Esophagus (tissue), 2 donors: ENCODE data around the gene MAP3K12. TPM values are rescaled to one million over a fixed set of nuclear protein-coding genes. Genes with fewer than 3 reads are reported as not detected.

ENCODE experiments used
- H3K27ac ChIP-seq, 2 donors: one replicate each; pipeline ENCODE4 v1.5.1; 2013; ENCODE audit warnings: low read depth in 2 of 2, mild to moderate bottlenecking in 2 of 2, inconsistent platforms in 1 of 2, low read length in 1 of 2, moderate library complexity in 1 of 2
- H3K27me3 ChIP-seq, 2 donors: one replicate each; pipeline ENCODE4 v1.6.1; 2013; ENCODE audit warnings: low read length in 2 of 2, control low read depth in 1 of 2, mild to moderate bottlenecking in 1 of 2; ENCODE audit not compliant: insufficient read depth in 2 of 2, control insufficient read depth in 1 of 2
- H3K36me3 ChIP-seq, 2 donors: one replicate each; pipeline ENCODE4 v1.6.1; 2013; ENCODE audit warnings: low read length in 1 of 2; ENCODE audit not compliant: control insufficient read depth in 2 of 2, insufficient read depth in 2 of 2
- H3K4me1 ChIP-seq, 2 donors: one replicate each; pipeline ENCODE4 v1.6.1; 2013; ENCODE audit warnings: low read length in 1 of 2; ENCODE audit not compliant: control insufficient read depth in 2 of 2, insufficient read depth in 2 of 2
- H3K4me3 ChIP-seq, 2 donors: one replicate each; pipeline ENCODE4 v1.5.1; 2013; ENCODE audit warnings: low read length in 2 of 2, mild to moderate bottlenecking in 2 of 2, low read depth in 1 of 2, moderate library complexity in 1 of 2
- H3K9me3 ChIP-seq, 2 donors: one replicate each; pipeline ENCODE4 v1.6.1; 2013; ENCODE audit warnings: mild to moderate bottlenecking in 2 of 2, low read depth in 1 of 2, low read length in 1 of 2, moderate library complexity in 1 of 2; ENCODE audit not compliant: control insufficient read depth in 2 of 2, insufficient read depth in 1 of 2
- WGBS, 2 donors: extraction: QIAGEN DNeasy Blood & Tissue Kit; methylation state at CpG; one replicate each; pipeline ENCODE4 v1.1.7; 2013; 5-methylcytosine and 5-hydroxymethylcytosine counted together
- polyA plus RNA-seq, 2 donors: library from polyadenylated mRNA; stranded (reverse); fragments of 200-250 nt; gene quantifications; one replicate each; pipeline ENCODE4 v1.2.3, GENCODE V29; 2013
- donor health status: healthy with polysubstance abuse.
- donor health status: Bipolar disorder and iron deficiency.

MAP3K12 gene
- polyA plus RNA-seq, 2 donors = 6.2 to 8.5 TPM

GRCh38 chr12:53464685-53465418 lies 34.4 kb downstream of the MAP3K12 start:
- peaks cover 23 to 46% of the 10 kb centered on the region in 2 donors for H3K36me3 ChIP-seq
- H3K27ac ChIP-seq = no peak overlapping the region
- no peaks in the 10 kb centered on the region for H3K27me3 ChIP-seq
- WGBS, 2 donors = 93 to 94% methylated on average over 11 of the region's 11 CpGs
- H3K4me1 ChIP-seq = no peaks in the 10 kb centered on the region
- no peak overlapping the region for H3K4me3 ChIP-seq
- no peaks in the 10 kb centered on the region for H3K9me3 ChIP-seq

- H3K4me1 ChIP-seq = no peaks in the 10 kb centered on the region
- 41 to 50% methylated on average over 5 of the region's 5 CpGs for WGBS, 2 donors
- H3K36me3 ChIP-seq = peaks cover 23 to 51% of the 10 kb centered on the region in 2 donors
- no peak overlapping the region for H3K27ac ChIP-seq
- no peaks in the 10 kb centered on the region for H3K9me3 ChIP-seq
- no peak overlapping the region for H3K4me3 ChIP-seq
- no peaks in the 10 kb centered on the region for H3K27me3 ChIP-seq
Observed at GRCh38 chr12:53463802-53464560, 35.3 kb downstream of the MAP3K12 start.

GRCh38 chr12:53462935-53463334 lies 36.3 kb downstream of the MAP3K12 start:
- no peaks in the 10 kb centered on the region for H3K27me3 ChIP-seq
- peaks cover 19 to 51% of the 10 kb centered on the region in 2 donors for H3K36me3 ChIP-seq
- no peaks in the 10 kb centered on the region for H3K4me1 ChIP-seq
- H3K27ac ChIP-seq = peak overlapping the region in 1 of 2 donors; percentile 35
- no peaks in the 10 kb centered on the region for H3K9me3 ChIP-seq
- WGBS, 2 donors = 65 to 68% methylated on average over 3 of the region's 3 CpGs
- no peak overlapping the region for H3K4me3 ChIP-seq

- no peaks in the 10 kb centered on the region for H3K4me1 ChIP-seq
Observed at GRCh38 chr12:53461591-53461990, 37.7 kb downstream of the MAP3K12 start.

GRCh38 chr12:53461059-53461458 lies 38.2 kb downstream of the MAP3K12 start:
- Histone ChIP-seq H3K36me3 (peaks cover 20 to 47% of the 10 kb centered on the region in 2 donors), H3K4me3 (no peak overlapping the region), H3K27me3 (no peaks in the 10 kb centered on the region), H3K27ac (no peak overlapping the region), H3K4me1 (no peaks in the 10 kb centered on the region), H3K9me3 (no peaks in the 10 kb centered on the region)
- WGBS, 2 donors = 61 to 73% methylated on average over 3 of the region's 3 CpGs

More at GRCh38 chr12:53461591-53461990, 37.7 kb downstream of the MAP3K12 start:
- 79 to 80% methylated on average over 8 of the region's 8 CpGs for WGBS, 2 donors
- no peaks in the 10 kb centered on the region for H3K9me3 ChIP-seq
- H3K4me3 ChIP-seq = no peak overlapping the region
- no peak overlapping the region for H3K27ac ChIP-seq
- no peaks in the 10 kb centered on the region for H3K27me3 ChIP-seq
- H3K36me3 ChIP-seq = peaks cover 19 to 46% of the 10 kb centered on the region in 2 donors

- 69 to 76% methylated on average over 4 of the region's 4 CpGs for WGBS, 2 donors
- H3K27me3 ChIP-seq = no peaks in the 10 kb centered on the region
- peaks cover 8 to 52% of the 10 kb centered on the region in 2 donors for H3K36me3 ChIP-seq
- H3K4me3 ChIP-seq = no peak overlapping the region
- peaks cover 0 to 3% of the 10 kb centered on the region in 2 donors for H3K4me1 ChIP-seq
- no peaks in the 10 kb centered on the region for H3K9me3 ChIP-seq
- no peak overlapping the region for H3K27ac ChIP-seq
Observed at GRCh38 chr12:53459097-53459496, 40.2 kb downstream of the MAP3K12 start.

GRCh38 chr12:53456654-53457366 lies 42.4 kb downstream of the MAP3K12 start:
- peaks cover 0 to 3% of the 10 kb centered on the region in 2 donors for H3K4me1 ChIP-seq
- no peaks in the 10 kb centered on the region for H3K27me3 ChIP-seq
- H3K9me3 ChIP-seq = no peaks in the 10 kb centered on the region
- H3K4me3 ChIP-seq = no peak overlapping the region
- H3K36me3 ChIP-seq = peaks cover 8 to 42% of the 10 kb centered on the region in 2 donors
- no peak overlapping the region for H3K27ac ChIP-seq
- WGBS, 2 donors = 69% methylated on average over 6 of the region's 6 CpGs

- 53 to 65% methylated on average over 3 of the region's 3 CpGs for WGBS, 2 donors
- Histone ChIP-seq H3K4me3 (peak overlapping the region in 1 of 2 donors; percentile 11), H3K4me1 (peaks cover 0 to 3% of the 10 kb centered on the region in 2 donors), H3K27me3 (no peaks in the 10 kb centered on the region), H3K9me3 (no peaks in the 10 kb centered on the region), H3K36me3 (peaks cover 8 to 26% of the 10 kb centered on the region in 2 donors), H3K27ac (no peak overlapping the region)
Observed at GRCh38 chr12:53454707-53455106, 44.6 kb downstream of the MAP3K12 start.

- Histone ChIP-seq H3K27me3 (no peaks in the 10 kb centered on the region), H3K4me1 (peaks cover 0 to 3% of the 10 kb centered on the region in 2 donors), H3K27ac (no peak overlapping the region), H3K9me3 (no peaks in the 10 kb centered on the region), H3K36me3 (peaks cover 8 to 23% of the 10 kb centered on the region in 2 donors), H3K4me3 (peak overlapping the region in 1 of 2 donors; percentile 85)
- WGBS, 2 donors = 17 to 19% methylated on average over 6 of the region's 6 CpGs
Observed at GRCh38 chr12:53453953-53454640, 45.2 kb downstream of the MAP3K12 start.
